MM.1S (cell line): ENCODE results near the gene NKX6-2.

Source experiments
- EZH2phosphoT487 ChIP-seq: fragments of 300-600 bp; sonication (generic); IDR thresholded peaks from 2 replicates; pipeline ENCODE4 v1.6.1; 2018; ENCODE audit warnings: antibody characterized with exemption, low read length
- TF ChIP-seq, protein P1 (sequence below): fragments of 300-600 bp; sonication (generic); IDR thresholded peaks from 2 replicates; pipeline ENCODE4 v1.5.1; 2016; ENCODE audit warnings: antibody characterized with exemption, low read length, mixed read lengths

DNA sequence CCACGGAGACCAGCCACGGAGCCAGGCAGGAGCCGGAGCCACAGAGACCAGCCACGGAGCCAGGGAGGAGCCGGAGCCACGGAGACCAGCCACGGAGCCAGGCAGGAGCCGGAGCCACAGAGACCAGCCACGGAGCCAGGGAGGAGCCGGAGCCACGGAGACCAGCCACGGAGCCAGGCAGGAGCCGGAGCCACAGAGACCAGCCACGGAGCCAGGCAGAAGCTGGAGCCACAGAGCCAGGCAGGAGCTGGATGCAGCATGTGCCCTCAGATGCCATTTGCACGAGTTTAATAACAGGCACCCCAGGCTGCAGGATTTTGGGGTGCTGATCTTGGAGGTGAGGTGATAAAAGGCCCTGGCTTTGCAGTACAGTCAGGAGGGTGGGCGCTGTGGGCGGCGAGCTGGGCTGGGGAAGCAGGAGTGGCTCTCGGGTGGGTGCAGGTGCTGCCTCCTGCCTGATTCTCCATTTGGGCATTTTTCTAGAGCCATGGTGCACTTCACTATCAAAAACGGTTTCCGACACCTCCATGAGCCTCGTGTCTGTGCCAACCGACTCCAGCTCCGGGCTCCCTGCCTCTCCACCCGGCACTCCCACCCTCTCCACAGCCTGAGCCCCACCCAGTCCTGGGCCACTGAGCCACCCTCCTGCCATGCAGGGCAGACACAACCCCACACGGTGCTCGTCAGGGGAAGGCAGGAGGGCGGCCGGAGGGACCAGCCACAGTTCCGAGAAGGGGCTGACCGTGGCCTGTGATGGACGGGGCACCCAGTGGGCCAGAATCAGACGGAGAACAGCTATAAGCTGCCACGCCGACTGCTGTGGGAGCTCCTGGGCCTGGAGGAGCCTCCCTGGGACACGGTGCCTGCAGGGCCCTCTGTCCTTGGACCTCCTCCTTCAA is 40.8 kb upstream of the NKX6-2 start:
- TF ChIP-seq EZH2phosphoT487, result no peak
- TF ChIP-seq, protein P1, sequence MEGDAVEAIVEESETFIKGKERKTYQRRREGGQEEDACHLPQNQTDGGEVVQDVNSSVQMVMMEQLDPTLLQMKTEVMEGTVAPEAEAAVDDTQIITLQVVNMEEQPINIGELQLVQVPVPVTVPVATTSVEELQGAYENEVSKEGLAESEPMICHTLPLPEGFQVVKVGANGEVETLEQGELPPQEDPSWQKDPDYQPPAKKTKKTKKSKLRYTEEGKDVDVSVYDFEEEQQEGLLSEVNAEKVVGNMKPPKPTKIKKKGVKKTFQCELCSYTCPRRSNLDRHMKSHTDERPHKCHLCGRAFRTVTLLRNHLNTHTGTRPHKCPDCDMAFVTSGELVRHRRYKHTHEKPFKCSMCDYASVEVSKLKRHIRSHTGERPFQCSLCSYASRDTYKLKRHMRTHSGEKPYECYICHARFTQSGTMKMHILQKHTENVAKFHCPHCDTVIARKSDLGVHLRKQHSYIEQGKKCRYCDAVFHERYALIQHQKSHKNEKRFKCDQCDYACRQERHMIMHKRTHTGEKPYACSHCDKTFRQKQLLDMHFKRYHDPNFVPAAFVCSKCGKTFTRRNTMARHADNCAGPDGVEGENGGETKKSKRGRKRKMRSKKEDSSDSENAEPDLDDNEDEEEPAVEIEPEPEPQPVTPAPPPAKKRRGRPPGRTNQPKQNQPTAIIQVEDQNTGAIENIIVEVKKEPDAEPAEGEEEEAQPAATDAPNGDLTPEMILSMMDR, result no peak
